Naive B cell (primary cell): ENCODE results near the gene EPHB3. TPM values are rescaled to one million over a fixed set of nuclear protein-coding genes. Genes with fewer than 3 reads are reported as not detected.
"Not testable (repeated sequence)": the region's sequence is repeated elsewhere in the genome, so short reads cannot be mapped to it uniquely, and the experiment has no call there.

Experiments
- ATAC-seq, 2 donors: fragments of 150-1000 bp; cut with Tn5 transposase; 2 replicates each; pipeline ENCODE4 v1.10.0; 2021; ENCODE audit warnings: low read depth in 2 of 2, mild to moderate bottlenecking in 2 of 2, moderate library complexity in 2 of 2
- DNase-seq: peaks from one replicate; pipeline ENCODE4 v3.0.0; 2022
- H3K27ac Mint-ChIP-seq, 6 donors: one replicate each; pipeline ENCODE4 v1.8.0; 2020 to 2022; ENCODE audit warnings: mild to moderate bottlenecking in 6 of 6, mixed read lengths in 6 of 6, moderate library complexity in 5 of 6, inconsistent platforms in 2 of 6
- H3K27me3 Mint-ChIP-seq, 3 donors: one replicate each; pipeline ENCODE4 v1.8.0; 2021 to 2022; ENCODE audit warnings: mixed read lengths in 3 of 3, mild to moderate bottlenecking in 1 of 3
- H3K36me3 Mint-ChIP-seq, 2 donors: one replicate each; pipeline ENCODE4 v1.8.0; 2020 to 2022; ENCODE audit warnings: mixed read lengths in 2 of 2, inconsistent platforms in 1 of 2, mild to moderate bottlenecking in 1 of 2
- H3K4me1 Mint-ChIP-seq, 3 donors: one replicate each; pipeline ENCODE4 v1.8.0; 2020 to 2022; ENCODE audit warnings: mixed read lengths in 3 of 3, inconsistent platforms in 1 of 3, mild to moderate bottlenecking in 1 of 3, moderate library complexity in 1 of 3
- H3K4me3 Mint-ChIP-seq, 8 donors: one replicate each; pipeline ENCODE4 v1.8.0; 2020 to 2022; ENCODE audit warnings: mild to moderate bottlenecking in 8 of 8, mixed read lengths in 8 of 8, moderate library complexity in 8 of 8, inconsistent platforms in 2 of 8
- H3K9me3 Mint-ChIP-seq, 7 donors: one replicate each; pipeline ENCODE4 v1.8.0; 2020 to 2022; ENCODE audit warnings: mixed read lengths in 7 of 7, mild to moderate bottlenecking in 5 of 7, inconsistent platforms in 2 of 7, moderate library complexity in 1 of 7
- polyA plus RNA-seq, 6 donors: library from polyadenylated mRNA; unstranded; fragments of 300-500 nt; fragmentation: Illumina TruSeq; gene quantifications; one replicate each; pipeline ENCODE4 v1.2.3, GENCODE V29; 2021; ENCODE audit warnings: low read depth in 6 of 6

The EPHB3 gene
- polyA plus RNA-seq, 6 donors from 2014 or later: not detected

- Mint-ChIP-seq H3K27ac (no peak overlapping the region), H3K4me3 (no peak overlapping the region), H3K27me3 (peaks cover 10 to 37% (median 23%) of the 10 kb centered on the region in 3 donors), H3K4me1 (peaks cover 6 to 20% (median 9%) of the 10 kb centered on the region in 3 donors), H3K9me3 (no peaks in the 10 kb centered on the region), H3K36me3 (no peaks in the 10 kb centered on the region)
- no peak for ATAC-seq
- DNase-seq: no peak
Observed at GRCh38 chr3:184619787-184620430, 58.3 kb downstream of the EPHB3 start.

GRCh38 chr3:184620475-184621119, 59.0 kb downstream of the EPHB3 start:
- ATAC-seq: no peak
- peak overlapping the region in 1 of 6 donors; percentile 64 for H3K27ac Mint-ChIP-seq

GRCh38 chr3:184622156-184622555, 60.6 kb downstream of the EPHB3 start:
- not testable (repeated sequence) for H3K27ac Mint-ChIP-seq, ATAC-seq, H3K9me3 Mint-ChIP-seq, H3K4me3 Mint-ChIP-seq, DNase-seq, H3K36me3 Mint-ChIP-seq
- peaks cover 9 to 34% (median 21%) of the 10 kb centered on the region in 3 donors for H3K27me3 Mint-ChIP-seq
- peaks cover 6 to 17% (median 9%) of the 10 kb centered on the region in 3 donors for H3K4me1 Mint-ChIP-seq

More at GRCh38 chr3:184620475-184621119, 59.0 kb downstream of the EPHB3 start:
- no peaks in the 10 kb centered on the region for H3K36me3 Mint-ChIP-seq
- H3K4me3 Mint-ChIP-seq: no peak overlapping the region
- DNase-seq: no peak
- H3K9me3 Mint-ChIP-seq: no peaks in the 10 kb centered on the region
- peaks cover 9 to 33% (median 21%) of the 10 kb centered on the region in 3 donors for H3K27me3 Mint-ChIP-seq
- peaks cover 6 to 20% (median 9%) of the 10 kb centered on the region in 3 donors for H3K4me1 Mint-ChIP-seq

- Mint-ChIP-seq H3K4me3 (no peak overlapping the region), H3K27me3 (peaks cover 0 to 10% (median 6%) of the 10 kb centered on the region in 3 donors)
- no peak for ATAC-seq
Observed at GRCh38 chr3:184626923-184627322, 65.3 kb downstream of the EPHB3 start.

GRCh38 chr3:184629555-184630160, 68.1 kb downstream of the EPHB3 start:
- no peak for ATAC-seq
- Mint-ChIP-seq H3K27ac (peak overlapping the region in 1 of 6 donors; percentile 37), H3K4me1 (peaks cover 0 to 3% (median 0%) of the 10 kb centered on the region in 3 donors), H3K9me3 (no peaks in the 10 kb centered on the region), H3K36me3 (no peaks in the 10 kb centered on the region), H3K27me3 (peaks cover 8 to 20% (median 18%) of the 10 kb centered on the region in 3 donors), H3K4me3 (no peak overlapping the region)
- no peak for DNase-seq

More at GRCh38 chr3:184626923-184627322, 65.3 kb downstream of the EPHB3 start:
- H3K27ac Mint-ChIP-seq: no peak overlapping the region
- H3K9me3 Mint-ChIP-seq: no peaks in the 10 kb centered on the region
- DNase-seq: no peak
- H3K4me1 Mint-ChIP-seq: no peaks in the 10 kb centered on the region
- H3K36me3 Mint-ChIP-seq: no peaks in the 10 kb centered on the region

- H3K4me1 Mint-ChIP-seq: peaks cover 0 to 7% (median 0%) of the 10 kb centered on the region in 3 donors
Observed at GRCh38 chr3:184630861-184631471, 69.4 kb downstream of the EPHB3 start.

GRCh38 chr3:184631472-184631861, 69.9 kb downstream of the EPHB3 start:
- no peaks in the 10 kb centered on the region for H3K9me3 Mint-ChIP-seq
- no peak for DNase-seq
- H3K36me3 Mint-ChIP-seq: peaks cover 0 to 7% of the 10 kb centered on the region in 2 donors
- H3K27ac Mint-ChIP-seq: no peak overlapping the region
- no peak overlapping the region for H3K4me3 Mint-ChIP-seq
- H3K4me1 Mint-ChIP-seq: peaks cover 0 to 7% (median 0%) of the 10 kb centered on the region in 3 donors
- ATAC-seq: no peak
- peaks cover 10 to 33% (median 22%) of the 10 kb centered on the region in 3 donors for H3K27me3 Mint-ChIP-seq

More at GRCh38 chr3:184630861-184631471, 69.4 kb downstream of the EPHB3 start:
- no peak for ATAC-seq
- Mint-ChIP-seq H3K9me3 (no peaks in the 10 kb centered on the region), H3K27ac (no peak overlapping the region), H3K27me3 (peaks cover 10 to 33% (median 27%) of the 10 kb centered on the region in 3 donors), H3K36me3 (peaks cover 0 to 7% of the 10 kb centered on the region in 2 donors), H3K4me3 (no peak overlapping the region)
- no peak for DNase-seq

Other genes starting within 250 kb of the EPHB3 start
- 10 to 100 TPM in 5 of 6 donors, 1 to 10 TPM in 1; 6.4 to 30.0 (median 14.1) TPM for gene EIF4G1, start 247.2 kb upstream of the EPHB3 start, polyA plus RNA-seq
- gene FAM131A, start 224.2 kb upstream of the EPHB3 start, polyA plus RNA-seq: 1 to 10 TPM; 3.6 to 8.5 (median 4.1) TPM
- 1 to 10 TPM in 3 of 6 donors, under 1 TPM in 1, not detected in 2; 0.35 to 1.8 (median 1.3) TPM for gene CLCN2, start 200.2 kb upstream of the EPHB3 start, polyA plus RNA-seq
- 10 to 100 TPM; 34.4 to 61.0 (median 49.1) TPM for gene POLR2H, start 200.1 kb upstream of the EPHB3 start, polyA plus RNA-seq
- not detected for gene THPO, start 183.6 kb upstream of the EPHB3 start, polyA plus RNA-seq
- gene CHRD, start 181.7 kb upstream of the EPHB3 start, polyA plus RNA-seq: not detected
- gene MAGEF1, start 150.3 kb downstream of the EPHB3 start, polyA plus RNA-seq: 10 to 100 TPM; 26.2 to 48.5 (median 46.9) TPM